H1 (cell line): ENCODE measurements around the gene ALDOA. TPM values are rescaled to one million over a fixed set of nuclear protein-coding genes. Genes with fewer than 3 reads are reported as not detected.

Experiments
- CTCF ChIA-PET: fragments of 300-600 bp; sonication (Branson Sonifier 250); formaldehyde crosslinking; loops from one replicate; lab custom pipeline; 2021; ENCODE audit not compliant: partially characterized antibody; lab: Charles Lee
- POLR2A ChIA-PET: fragments of 300-600 bp; sonication (Branson Sonifier 250); formaldehyde crosslinking; loops from one replicate; lab custom pipeline; 2021; ENCODE audit warnings: inconsistent platforms; ENCODE audit not compliant: partially characterized antibody; lab: Charles Lee
- DNase-seq, 2 experiments: peaks; one replicate each; pipeline versions ENCODE4 v3.0.0 to v3.0.0-alpha.2; 2010 to 2022; ENCODE audit warnings: low spot score in 2 of 2, low read depth in 1 of 2, mixed read lengths in 1 of 2
- FAIRE-seq: peaks from 2 replicates; lab custom pipeline; 2011; peaks lifted over from hg19 to GRCh38; lab: Jason Lieb, UNC
- H2AFZ ChIP-seq: 2 replicates; pipeline ENCODE4 v1.8.1; 2012; ENCODE audit warnings: low read length, inconsistent platforms
- H2AK5ac ChIP-seq: 2 replicates; pipeline ENCODE4 v1.6.1; 2013; ENCODE audit warnings: low read depth, low read length
- H2BK120ac ChIP-seq: replicated peaks from 2 replicates; pipeline ENCODE3; 2013; ENCODE audit warnings: low read depth, low read length, inconsistent platforms
- H2BK12ac ChIP-seq: 2 replicates; pipeline ENCODE4 v1.6.1; 2013; ENCODE audit warnings: low read depth, low read length
- H2BK15ac ChIP-seq: 2 replicates; pipeline ENCODE4 v1.6.1; 2013; ENCODE audit warnings: low read length
- H2BK20ac ChIP-seq: 2 replicates; pipeline ENCODE4 v1.6.1; 2013; ENCODE audit warnings: low read length
- H2BK5ac ChIP-seq: 2 replicates; pipeline ENCODE4 v1.6.1; 2013; ENCODE audit warnings: low read depth, low read length
- H3K14ac ChIP-seq: 2 replicates; pipeline ENCODE4 v1.6.1; 2013; ENCODE audit warnings: inconsistent platforms; ENCODE audit not compliant: insufficient read length
- H3K18ac ChIP-seq: 2 replicates; pipeline ENCODE4 v1.6.1; 2013; ENCODE audit warnings: low read length; ENCODE audit errors: extremely low read depth
- H3K23ac ChIP-seq: 2 replicates; pipeline ENCODE4 v1.6.1; 2013; ENCODE audit warnings: inconsistent platforms; ENCODE audit not compliant: insufficient read length
- H3K23me2 ChIP-seq: 2 replicates; pipeline ENCODE4 v1.6.1; 2013; ENCODE audit warnings: low read depth, low read length
- H3K27ac ChIP-seq: 2 replicates; pipeline ENCODE4 v1.6.1; 2011; ENCODE audit warnings: low read depth, low read length, inconsistent platforms
- H3K27me3 ChIP-seq, 4 experiments: replicated peaks in 1 of 4; 1 replicate in 1 of 4; 2 replicates in 3 of 4; pipeline versions ENCODE4 v1.6.1 to v1.8.1; 2011 to 2013; ENCODE audit warnings: low read length in 3 of 4, mild to moderate bottlenecking in 3 of 4, inconsistent platforms in 2 of 4, mixed read lengths in 2 of 4, moderate library complexity in 1 of 4; ENCODE audit not compliant: control insufficient read depth in 3 of 4, insufficient read depth in 3 of 4; ENCODE audit errors: extremely low read depth in 1 of 4
- H3K36me3 ChIP-seq, 4 experiments: 2 replicates each; pipeline versions ENCODE4 v1.6.1 to v1.8.1; 2011 to 2013; ENCODE audit warnings: mild to moderate bottlenecking in 4 of 4, low read length in 3 of 4, moderate library complexity in 2 of 4, control low read depth in 1 of 4, inconsistent platforms in 1 of 4; ENCODE audit not compliant: insufficient read depth in 4 of 4, control insufficient read depth in 2 of 4
- H3K4ac ChIP-seq: replicated peaks from 2 replicates; pipeline ENCODE3; 2013; ENCODE audit warnings: low read length, low read depth, mixed read lengths, inconsistent platforms; ENCODE audit not compliant: insufficient read length
- H3K4me1 ChIP-seq, 4 experiments: replicated peaks in 1 of 4; 1 replicate in 1 of 4; 2 replicates in 3 of 4; pipeline versions ENCODE4 v1.6.1 to v1.8.1; 2011 to 2013; ENCODE audit warnings: low read length in 3 of 4, inconsistent platforms in 2 of 4, mixed read lengths in 1 of 4; ENCODE audit not compliant: insufficient read depth in 4 of 4, control insufficient read depth in 3 of 4
- H3K4me2 ChIP-seq, 2 experiments: 2 replicates each; pipeline versions ENCODE4 v1.6.1 to v1.8.1; 2011 to 2013; ENCODE audit warnings: low read depth in 2 of 2, low read length in 2 of 2, control low read depth in 1 of 2, inconsistent platforms in 1 of 2, mild to moderate bottlenecking in 1 of 2; ENCODE audit not compliant: insufficient read depth in 1 of 2
- H3K4me3 ChIP-seq, 4 experiments: fragments of 200-600, 300-600 bp in 1 of 4; sonication (generic), shearing (Covaris generic), sonication (Bioruptor Twin) in 1 of 4; 2 replicates each; pipeline versions ENCODE4 v1.5.1 to v1.8.1; 2011 to 2016; ENCODE audit warnings: low read length in 4 of 4, low read depth in 3 of 4, control low read depth in 2 of 4, inconsistent platforms in 2 of 4, mild to moderate bottlenecking in 2 of 4, mixed read lengths in 1 of 4, moderate library complexity in 1 of 4; ENCODE audit not compliant: insufficient read depth in 2 of 4; ENCODE audit errors: extremely low read depth in 1 of 4
- H3K56ac ChIP-seq: replicated peaks from 2 replicates; pipeline ENCODE3; 2013; ENCODE audit warnings: low read depth, mild to moderate bottlenecking, mixed read lengths, low read length, inconsistent platforms; ENCODE audit not compliant: insufficient read length
- H3K79me1 ChIP-seq: 2 replicates; pipeline ENCODE4 v1.6.1; 2013; ENCODE audit warnings: low read depth, low read length, control low read depth
- H3K79me2 ChIP-seq, 2 experiments: 2 replicates each; pipeline versions ENCODE4 v1.6.1 to v1.8.1; 2012 to 2013; ENCODE audit warnings: low read length in 2 of 2, mild to moderate bottlenecking in 2 of 2, inconsistent platforms in 1 of 2; ENCODE audit not compliant: insufficient read depth in 2 of 2, control insufficient read depth in 1 of 2
- H3K9ac ChIP-seq, 4 experiments: replicated peaks in 1 of 4; 1 replicate in 1 of 4; 2 replicates in 3 of 4; pipeline versions ENCODE4 v1.6.1 to v1.8.1; 2011 to 2013; ENCODE audit warnings: low read depth in 3 of 4, low read length in 3 of 4, control low read depth in 2 of 4, mild to moderate bottlenecking in 2 of 4, moderate library complexity in 2 of 4, inconsistent platforms in 1 of 4; ENCODE audit errors: extremely low read depth in 1 of 4
- H3K9me3 ChIP-seq, 2 experiments: 2 replicates each; pipeline versions ENCODE4 v1.6.1 to v1.8.1; 2012 to 2013; ENCODE audit warnings: mild to moderate bottlenecking in 2 of 2, moderate library complexity in 2 of 2, control low read depth in 1 of 2, inconsistent platforms in 1 of 2, low read depth in 1 of 2, low read length in 1 of 2, mixed read lengths in 1 of 2; ENCODE audit not compliant: insufficient read depth in 2 of 2
- H4K20me1 ChIP-seq, 2 experiments: replicated peaks in 1 of 2; 2 replicates each; pipeline versions ENCODE3 to v1.8.1; 2011 to 2013; ENCODE audit warnings: inconsistent platforms in 2 of 2, low read length in 2 of 2, mild to moderate bottlenecking in 1 of 2; ENCODE audit not compliant: insufficient read depth in 2 of 2, control insufficient read depth in 1 of 2
- H4K5ac ChIP-seq: 2 replicates; pipeline ENCODE4 v1.6.1; 2013; ENCODE audit warnings: low read length, low read depth, mixed read lengths, inconsistent platforms; ENCODE audit not compliant: insufficient read length
- H4K8ac ChIP-seq: 2 replicates; pipeline ENCODE4 v1.8.0; 2013; ENCODE audit warnings: mild to moderate bottlenecking, moderate library complexity, low read length, inconsistent platforms; ENCODE audit not compliant: insufficient read depth; ENCODE audit errors: extremely low read depth
- H4K91ac ChIP-seq: replicated peaks from 2 replicates; pipeline ENCODE3; 2013; ENCODE audit warnings: low read length, mixed read lengths, inconsistent platforms; ENCODE audit not compliant: insufficient read length
- BRCA1 ChIP-seq: IDR thresholded peaks from 2 replicates; pipeline ENCODE4 v1.6.1; 2012; ENCODE audit warnings: low read depth, low read length, improper control_type of control experiment
- EZH2 ChIP-seq: fragments of 200-600 bp; sonication (generic); IDR thresholded peaks from 2 replicates; pipeline ENCODE4 v1.7.1; 2012; ENCODE audit warnings: low read depth, mild to moderate bottlenecking, moderate library complexity, low read length, inconsistent platforms; ENCODE audit not compliant: severe bottlenecking
- FOSL1 ChIP-seq: IDR thresholded peaks from 2 replicates; pipeline ENCODE4 v1.6.1; 2011; ENCODE audit warnings: mild to moderate bottlenecking, low read depth, low read length, moderate library complexity; ENCODE audit not compliant: insufficient read depth
- HDAC6 ChIP-seq: IDR thresholded peaks from one replicate; pipeline ENCODE4 v1.7.1; 2012; ENCODE audit warnings: low read depth, mild to moderate bottlenecking, inconsistent platforms, low read length, moderate library complexity
- KDM1A ChIP-seq: fragments of 200-600, 300-600 bp; sonication (generic); IDR thresholded peaks from 2 replicates; pipeline ENCODE4 v1.7.1; 2016; ENCODE audit warnings: mild to moderate bottlenecking, low read length, borderline replicate concordance
- KDM5A ChIP-seq: fragments of 200-600 bp; IDR thresholded peaks from 2 replicates; pipeline ENCODE4 v1.7.1; 2012; ENCODE audit warnings: mild to moderate bottlenecking, low read length, inconsistent platforms, mixed read lengths
- NANOG ChIP-seq: IDR thresholded peaks from 2 replicates; pipeline ENCODE4 v1.6.1; 2011; ENCODE audit warnings: low read length, low read depth, mild to moderate bottlenecking, inconsistent platforms; ENCODE audit not compliant: insufficient read depth, poor library complexity, severe bottlenecking
- NRF1 ChIP-seq: IDR thresholded peaks from 2 replicates; pipeline ENCODE4 v1.6.1; 2011; ENCODE audit warnings: mild to moderate bottlenecking, low read depth, low read length, improper control_type of control experiment
- RBBP5 ChIP-seq: IDR thresholded peaks from 2 replicates; pipeline ENCODE4 v1.7.1; 2012; ENCODE audit warnings: low read depth, mild to moderate bottlenecking, inconsistent platforms, low read length, moderate library complexity, borderline replicate concordance
- SIX5 ChIP-seq: IDR thresholded peaks from 2 replicates; pipeline ENCODE4 v1.6.1; 2011; ENCODE audit warnings: mild to moderate bottlenecking, low read depth, low read length
- WGBS, 2 experiments: shearing (Covaris generic) in 1 of 2; methylation state at CpG; one replicate each; pipeline versions ENCODE4 v1.1.6 to v1.1.7; 2013 to 2015; ENCODE audit warnings: low lambda C conversion rate in 2 of 2, mixed read lengths in 2 of 2, inconsistent platforms in 1 of 2, low coverage in 1 of 2, missing lambda C conversion rate in 1 of 2; ENCODE audit not compliant: insufficient replicate concordance in 2 of 2, insufficient coverage in 1 of 2, insufficient read length in 1 of 2; ENCODE audit errors: extremely low coverage in 1 of 2, missing lambda C conversion rate in 1 of 2; 5-methylcytosine and 5-hydroxymethylcytosine counted together
- polyA plus RNA-seq, 7 experiments: library from polyadenylated mRNA; depleted of rRNA in 3 of 7; stranded (reverse) in 5 of 7; unstranded in 2 of 7; fragments of >200 nt in 5 of 7; fragments of 200-250 nt in 2 of 7; gene quantifications; 1 replicate in 5 of 7; 2 replicates in 1 of 7; 4 replicates in 1 of 7; pipeline versions ENCODE4 v1.2.1 to v1.2.3, GENCODE V29; 2011 to 2013; ENCODE audit warnings: missing spikeins in 2 of 7, mixed read lengths in 2 of 7
- total RNA-seq: library from RNA; stranded (reverse); fragmentation: NEBNext Ultra II Directional; extraction: Animal tissue kit (Norgen Biotek cat#: 25700); gene quantifications from 2 replicates; pipeline ENCODE4 v1.2.1, GENCODE V29; 2021
- TF ChIP-seq, protein P1 (sequence below): IDR thresholded peaks from 2 replicates; pipeline ENCODE4 v1.6.1; 2012; ENCODE audit warnings: inconsistent platforms

Gene ALDOA
- total and polyA plus RNA-seq, 2 of the 8 experiments (the other 6 are each of a cell fraction or from before 2014, with no cell fraction given): 1,072 to 1,083 TPM

DNA sequence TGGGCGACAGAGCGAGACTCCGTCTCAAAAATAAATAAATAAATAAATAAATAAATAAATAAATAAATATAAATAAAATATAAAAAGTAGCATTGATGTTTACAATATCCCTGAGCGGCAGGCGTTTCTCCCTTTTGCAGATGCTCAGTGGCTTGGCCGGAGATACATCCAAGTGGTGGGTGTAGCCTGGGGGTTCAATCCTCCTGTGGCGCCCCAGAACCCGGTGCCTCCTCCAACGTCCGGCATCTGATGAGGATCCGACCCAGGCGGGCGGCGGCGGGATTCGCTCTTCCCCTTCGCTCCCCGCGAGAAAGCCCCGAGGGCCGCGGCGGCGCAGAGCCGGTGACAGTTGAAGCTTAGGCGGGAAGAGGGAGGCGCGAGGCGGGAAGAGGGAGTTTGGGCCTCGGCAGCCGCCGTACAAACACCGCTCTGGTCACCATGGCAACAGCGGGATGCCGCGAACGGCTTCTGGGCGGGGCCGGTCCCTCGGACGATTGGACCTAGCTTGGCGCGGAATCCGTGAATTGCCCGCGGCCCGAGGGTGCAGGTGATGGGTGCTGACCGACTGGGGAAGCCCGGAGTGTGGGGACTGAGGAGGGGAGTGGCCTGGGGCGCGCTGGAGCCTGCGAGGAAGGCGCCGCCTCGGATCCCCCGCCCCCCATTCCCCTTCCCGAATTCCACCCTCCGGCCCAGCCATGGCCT lies 12.7 kb upstream of the ALDOA start:
- H2AK5ac ChIP-seq: no peak overlapping the region
- no peak overlapping the region for H2BK5ac ChIP-seq
- H2AFZ ChIP-seq: peak overlapping the region; percentile 77; the same call in 1 of the 2 replicates
- no peaks in the 10 kb centered on the region for H3K9me3 ChIP-seq
- H2BK20ac ChIP-seq: no peak overlapping the region
- H4K20me1 ChIP-seq: no peaks in the 10 kb centered on the region
- H3K23me2 ChIP-seq: peaks cover 6% of the 10 kb centered on the region
- H4K5ac ChIP-seq: no peak overlapping the region
- H3K18ac ChIP-seq: no peak overlapping the region; the same call in 1 of the 2 replicates
- no peak overlapping the region for H4K8ac ChIP-seq
- POLR2A ChIA-PET: interaction anchor here (0.8 to 7.6 kb wide), 7 partner anchors 9 to 243 kb away, joined by 3 to 88 read pairs (median 4); partner anchors contain the start of genes ALDOA and TLCD3B
- no peak overlapping the region for H3K23ac ChIP-seq
- peak overlapping the region; percentile 68 to 80 (median 78) for H3K4me3 ChIP-seq
- H3K4me1 ChIP-seq: peaks cover 0 to 4% (median 2%) of the 10 kb centered on the region in 4 experiments; a peak in 3 of 7 replicates
- CTCF ChIA-PET: interaction anchor here (0.8 to 6.1 kb wide), 7 partner anchors 8 to 41 kb away, joined by 3 to 23 read pairs (median 3); partner anchors contain the start of gene TLCD3B
- peak overlapping the region; percentile 76 to 94 for H3K4me2 ChIP-seq
- H3K56ac ChIP-seq: peak overlapping the region; percentile 64
- H3K14ac ChIP-seq: no peak overlapping the region
- no peaks in the 10 kb centered on the region for H3K79me1 ChIP-seq
- H2BK15ac ChIP-seq: no peak overlapping the region
- H4K91ac ChIP-seq: no peak overlapping the region
- no peaks in the 10 kb centered on the region for H3K79me2 ChIP-seq
- peak in 1 of 2 experiments; percentile 98 for DNase-seq
- no peak for FAIRE-seq
- H3K27me3 ChIP-seq: peaks cover 0 to 5% (median 2%) of the 10 kb centered on the region in 4 experiments; a peak in 2 of 7 replicates
- 20% methylated on average over 19 of the region's 58 CpGs; no CpG with 5 or more reads in 1 of the 2 experiments for WGBS, 2 experiments
- no peak overlapping the region for H3K27ac ChIP-seq
- no peak overlapping the region for H2BK120ac ChIP-seq
- H3K4ac ChIP-seq: no peak overlapping the region
- H2BK12ac ChIP-seq: no peak overlapping the region
- no peaks in the 10 kb centered on the region for H3K36me3 ChIP-seq
- peak overlapping the region in 3 of 4 experiments; percentile 45 to 63 (median 53); a peak in 4 of 7 replicates for H3K9ac ChIP-seq
- TF ChIP-seq EZH2 (no peak), SIX5 (no peak), HDAC6 (no peak), RBBP5 (0 out of 2 replicates have a peak, but pooled peaks have one; percentile 30), FOSL1 (no peak), BRCA1 (peak; percentile 48; the same call in 1 of the 2 replicates), KDM5A (no peak), KDM1A (no peak), NANOG (no peak), NRF1 (no peak)
- TF ChIP-seq, protein P1, sequence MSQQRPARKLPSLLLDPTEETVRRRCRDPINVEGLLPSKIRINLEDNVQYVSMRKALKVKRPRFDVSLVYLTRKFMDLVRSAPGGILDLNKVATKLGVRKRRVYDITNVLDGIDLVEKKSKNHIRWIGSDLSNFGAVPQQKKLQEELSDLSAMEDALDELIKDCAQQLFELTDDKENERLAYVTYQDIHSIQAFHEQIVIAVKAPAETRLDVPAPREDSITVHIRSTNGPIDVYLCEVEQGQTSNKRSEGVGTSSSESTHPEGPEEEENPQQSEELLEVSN: peak; percentile 99
